HEK293T (cell line): ENCODE results near the gene KCNF1.

Experiments used
- CTBP1 ChIP-seq: fragments of 450-650 bp; IDR thresholded peaks from 2 replicates; pipeline ENCODE4 v1.6.1; 2016; ENCODE audit warnings: borderline replicate concordance
- ELF4 ChIP-seq: fragments of 450-650 bp; IDR thresholded peaks from 2 replicates; pipeline ENCODE4 v1.6.1; 2017; ENCODE audit warnings: antibody characterized with exemption
- FOXM1 ChIP-seq: fragments of 450-650 bp; IDR thresholded peaks from 2 replicates; pipeline ENCODE4 v1.6.1; 2017; ENCODE audit warnings: mild to moderate bottlenecking, borderline replicate concordance
- HDGF ChIP-seq: fragments of 450-650 bp; IDR thresholded peaks from 2 replicates; pipeline ENCODE4 v1.6.1; 2017; ENCODE audit warnings: antibody characterized with exemption, borderline replicate concordance
- LEF1 ChIP-seq: fragments of 450-650 bp; IDR thresholded peaks from 2 replicates; pipeline ENCODE4 v1.6.1; 2017; ENCODE audit warnings: mild to moderate bottlenecking, borderline replicate concordance
- SP1 ChIP-seq: fragments of 450-650 bp; IDR thresholded peaks from 2 replicates; pipeline ENCODE4 v1.6.1; 2017
- SUZ12 ChIP-seq: fragments of 450-650 bp; IDR thresholded peaks from 2 replicates; pipeline ENCODE4 v1.6.1; 2016; ENCODE audit warnings: mild to moderate bottlenecking

DNA sequence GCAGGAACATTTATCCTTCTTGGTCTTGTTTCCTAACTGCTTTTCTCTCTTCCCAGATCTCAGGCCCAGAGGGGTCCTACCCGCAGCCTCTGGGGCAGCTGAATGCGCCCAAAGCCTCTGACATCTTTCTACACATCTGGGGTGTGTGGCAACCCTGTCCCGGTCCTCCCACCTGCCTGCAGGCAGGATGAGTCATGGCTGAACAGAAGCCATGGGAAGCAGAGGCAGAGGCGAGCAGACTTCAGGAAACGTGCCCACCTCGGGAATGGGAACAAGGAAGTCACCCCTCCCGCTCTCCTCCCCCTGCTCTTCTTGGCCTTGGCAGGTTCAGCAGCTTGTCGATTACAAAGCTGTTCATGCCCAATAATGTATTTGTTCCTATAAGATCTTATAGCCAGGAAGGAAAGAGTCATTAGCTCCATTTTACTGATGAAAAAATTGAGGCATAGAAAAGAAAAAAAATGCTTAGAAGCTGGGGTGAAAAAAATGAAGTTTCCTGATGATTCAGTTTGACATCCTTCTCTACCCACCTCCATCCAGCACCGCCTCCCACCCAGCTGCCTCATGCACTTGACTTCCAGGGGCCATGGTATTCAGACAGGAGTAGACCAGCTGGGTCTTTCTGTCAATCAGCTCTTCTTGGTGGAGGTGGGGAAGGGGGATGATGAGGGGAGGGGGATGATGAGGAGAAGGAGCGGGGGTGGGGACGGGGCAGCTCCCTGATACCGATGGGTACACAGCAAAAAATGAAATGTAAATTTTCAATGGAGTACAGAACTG lies 10.4 kb upstream of the KCNF1 start:
- TF ChIP-seq HDGF, result no peak
- no peak for TF ChIP-seq CTBP1
- TF ChIP-seq FOXM1, result no peak
- no peak for TF ChIP-seq SUZ12
- no peak for TF ChIP-seq ELF4
- no peak for TF ChIP-seq LEF1
- TF ChIP-seq SP1, result no peak
